Endothelial cell (in vitro differentiated cells): ENCODE measurements around the gene CDH23. TPM values are rescaled to one million over a fixed set of nuclear protein-coding genes. Genes with fewer than 3 reads are reported as not detected.

Source experiments
- DNase-seq: peaks from one replicate; pipeline ENCODE4 v3.0.0; 2021; ENCODE audit warnings: low spot score
- H3K27ac Mint-ChIP-seq: one replicate; pipeline ENCODE4 v1.8.0; 2021; ENCODE audit warnings: mixed read lengths, inconsistent platforms; ENCODE audit not compliant: unreplicated experiment
- H3K27me3 Mint-ChIP-seq: one replicate; pipeline ENCODE4 v1.8.0; 2021; ENCODE audit warnings: mild to moderate bottlenecking, moderate library complexity, mixed read lengths, inconsistent platforms; ENCODE audit not compliant: unreplicated experiment
- H3K36me3 Mint-ChIP-seq: one replicate; pipeline ENCODE4 v1.8.0; 2021; ENCODE audit warnings: mild to moderate bottlenecking, low read depth, mixed read lengths, inconsistent platforms; ENCODE audit not compliant: unreplicated experiment
- H3K4me1 Mint-ChIP-seq: one replicate; pipeline ENCODE4 v1.8.0; 2021; ENCODE audit warnings: mild to moderate bottlenecking, mixed read lengths, inconsistent platforms; ENCODE audit not compliant: unreplicated experiment
- H3K4me3 Mint-ChIP-seq: one replicate; pipeline ENCODE4 v1.8.0; 2021; ENCODE audit warnings: mild to moderate bottlenecking, mixed read lengths, inconsistent platforms; ENCODE audit not compliant: unreplicated experiment
- H3K9me3 Mint-ChIP-seq: one replicate; pipeline ENCODE4 v1.8.0; 2021; ENCODE audit warnings: mixed read lengths, inconsistent platforms; ENCODE audit not compliant: unreplicated experiment
- CTCF ChIP-seq: fragments of 200-600 bp; sonication (generic); IDR thresholded peaks from one replicate; pipeline ENCODE4 v1.5.0; 2021; ENCODE audit warnings: antibody characterized with exemption; ENCODE audit not compliant: unreplicated experiment
- total RNA-seq: library from RNA; stranded (reverse); fragmentation: NEBNext Ultra II Directional; extraction: Animal tissue kit (Norgen Biotek cat#: 25700); gene quantifications from one replicate; pipeline ENCODE4 v1.2.1, GENCODE V29; 2021; ENCODE audit not compliant: unreplicated experiment

The CDH23 gene
- total RNA-seq, 1 donor from 2014 or later: 0.54 TPM

GRCh38 chr10:71362141-71362540, 34.6 kb upstream of the CDH23 start:
- no peak for DNase-seq
- Mint-ChIP-seq H3K4me1 (peaks cover 20% of the 10 kb centered on the region), H3K36me3 (peaks cover 21% of the 10 kb centered on the region), H3K4me3 (no peak overlapping the region), H3K27ac (no peak overlapping the region), H3K27me3 (peaks cover 2% of the 10 kb centered on the region), H3K9me3 (no peaks in the 10 kb centered on the region)
- TF ChIP-seq CTCF: no peak

GRCh38 chr10:71363936-71364335, 32.8 kb upstream of the CDH23 start:
- Mint-ChIP-seq H3K9me3 (no peaks in the 10 kb centered on the region), H3K36me3 (peaks cover 21% of the 10 kb centered on the region), H3K27me3 (peaks cover 2% of the 10 kb centered on the region), H3K4me3 (no peak overlapping the region), H3K4me1 (peaks cover 10% of the 10 kb centered on the region), H3K27ac (no peak overlapping the region)
- TF ChIP-seq CTCF: no peak
- DNase-seq: no peak

- peaks cover 17% of the 10 kb centered on the region for H3K36me3 Mint-ChIP-seq
- no peak overlapping the region for H3K27ac Mint-ChIP-seq
- peaks cover 6% of the 10 kb centered on the region for H3K4me1 Mint-ChIP-seq
Observed at GRCh38 chr10:71365366-71365765, 31.4 kb upstream of the CDH23 start.

DNA sequence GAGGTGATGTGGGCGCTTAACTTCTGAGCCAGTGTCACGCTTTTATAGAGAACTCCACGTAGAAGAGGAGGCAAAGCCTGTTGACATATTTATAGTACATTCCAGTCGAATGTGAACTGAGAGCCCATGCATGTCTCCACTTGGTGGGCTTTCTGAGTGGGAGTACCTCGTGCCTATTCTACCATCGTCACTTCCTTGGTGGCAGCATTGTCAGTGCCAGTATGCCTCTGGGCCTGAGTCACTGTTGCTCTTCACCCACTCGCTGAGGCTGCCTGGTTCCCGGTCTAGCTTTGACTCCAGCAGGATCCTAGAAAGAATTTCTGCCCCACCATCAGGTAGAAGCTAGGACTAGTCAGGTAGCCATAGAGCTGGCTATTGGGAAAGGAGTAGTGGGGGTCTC, 30.0 kb upstream of the CDH23 start:
- Mint-ChIP-seq H3K36me3 (peaks cover 17% of the 10 kb centered on the region), H3K27me3 (peaks cover 4% of the 10 kb centered on the region), H3K9me3 (no peaks in the 10 kb centered on the region), H3K4me1 (peaks cover 6% of the 10 kb centered on the region), H3K4me3 (peak overlapping the region; percentile 44), H3K27ac (no peak overlapping the region)
- TF ChIP-seq CTCF: no peak
- DNase-seq: no peak

More at GRCh38 chr10:71365366-71365765, 31.4 kb upstream of the CDH23 start:
- H3K27me3 Mint-ChIP-seq: peaks cover 2% of the 10 kb centered on the region
- no peaks in the 10 kb centered on the region for H3K9me3 Mint-ChIP-seq
- no peak for DNase-seq
- H3K4me3 Mint-ChIP-seq: no peak overlapping the region
- no peak for TF ChIP-seq CTCF

DNA sequence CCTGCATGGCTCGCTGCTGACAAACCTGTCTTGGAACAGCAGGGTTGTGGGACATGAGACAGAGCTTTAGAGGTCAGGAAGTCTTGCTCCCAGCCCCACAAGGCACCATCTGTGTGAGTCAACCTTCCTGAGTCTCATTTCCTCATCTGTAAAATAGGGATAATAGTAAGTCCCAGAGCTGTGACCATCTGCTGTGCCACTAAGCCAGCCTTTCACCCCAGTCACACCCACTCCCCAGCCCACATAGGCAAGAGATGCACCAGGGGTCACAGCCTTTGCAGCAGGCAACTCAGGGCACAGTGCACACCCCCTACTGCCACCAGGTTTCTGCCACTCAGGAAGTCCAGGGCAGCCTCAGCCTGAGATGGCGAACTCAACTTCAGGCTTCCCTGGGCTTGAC, 29.4 kb upstream of the CDH23 start:
- Mint-ChIP-seq H3K27me3 (peaks cover 4% of the 10 kb centered on the region), H3K36me3 (peaks cover 14% of the 10 kb centered on the region), H3K9me3 (no peaks in the 10 kb centered on the region), H3K27ac (no peak overlapping the region), H3K4me3 (no peak overlapping the region), H3K4me1 (peaks cover 6% of the 10 kb centered on the region)
- no peak for TF ChIP-seq CTCF
- DNase-seq: no peak
